Cardiac fibroblast (primary cell): ENCODE results near the gene JMJD1C.

ENCODE experiments used
- DNase-seq, 2 donors: peaks; one replicate each; pipeline versions ENCODE4 v3.0.0 to v3.0.0-alpha.2; 2010; ENCODE audit warnings: low read depth in 2 of 2
- H3K4me3 ChIP-seq, 2 donors: replicated peaks in 1 of 2; 1 replicate in 1 of 2; 2 replicates in 1 of 2; pipeline ENCODE4 v1.5.1; 2011; ENCODE audit warnings: low read depth in 2 of 2, low read length in 2 of 2, mild to moderate bottlenecking in 2 of 2, moderate library complexity in 1 of 2
- TF ChIP-seq, protein P1 (sequence below): IDR thresholded peaks from one replicate; pipeline ENCODE4 v1.5.1; 2011; ENCODE audit warnings: low read depth, mild to moderate bottlenecking, low read length, inconsistent platforms

The JMJD1C gene, protein sequence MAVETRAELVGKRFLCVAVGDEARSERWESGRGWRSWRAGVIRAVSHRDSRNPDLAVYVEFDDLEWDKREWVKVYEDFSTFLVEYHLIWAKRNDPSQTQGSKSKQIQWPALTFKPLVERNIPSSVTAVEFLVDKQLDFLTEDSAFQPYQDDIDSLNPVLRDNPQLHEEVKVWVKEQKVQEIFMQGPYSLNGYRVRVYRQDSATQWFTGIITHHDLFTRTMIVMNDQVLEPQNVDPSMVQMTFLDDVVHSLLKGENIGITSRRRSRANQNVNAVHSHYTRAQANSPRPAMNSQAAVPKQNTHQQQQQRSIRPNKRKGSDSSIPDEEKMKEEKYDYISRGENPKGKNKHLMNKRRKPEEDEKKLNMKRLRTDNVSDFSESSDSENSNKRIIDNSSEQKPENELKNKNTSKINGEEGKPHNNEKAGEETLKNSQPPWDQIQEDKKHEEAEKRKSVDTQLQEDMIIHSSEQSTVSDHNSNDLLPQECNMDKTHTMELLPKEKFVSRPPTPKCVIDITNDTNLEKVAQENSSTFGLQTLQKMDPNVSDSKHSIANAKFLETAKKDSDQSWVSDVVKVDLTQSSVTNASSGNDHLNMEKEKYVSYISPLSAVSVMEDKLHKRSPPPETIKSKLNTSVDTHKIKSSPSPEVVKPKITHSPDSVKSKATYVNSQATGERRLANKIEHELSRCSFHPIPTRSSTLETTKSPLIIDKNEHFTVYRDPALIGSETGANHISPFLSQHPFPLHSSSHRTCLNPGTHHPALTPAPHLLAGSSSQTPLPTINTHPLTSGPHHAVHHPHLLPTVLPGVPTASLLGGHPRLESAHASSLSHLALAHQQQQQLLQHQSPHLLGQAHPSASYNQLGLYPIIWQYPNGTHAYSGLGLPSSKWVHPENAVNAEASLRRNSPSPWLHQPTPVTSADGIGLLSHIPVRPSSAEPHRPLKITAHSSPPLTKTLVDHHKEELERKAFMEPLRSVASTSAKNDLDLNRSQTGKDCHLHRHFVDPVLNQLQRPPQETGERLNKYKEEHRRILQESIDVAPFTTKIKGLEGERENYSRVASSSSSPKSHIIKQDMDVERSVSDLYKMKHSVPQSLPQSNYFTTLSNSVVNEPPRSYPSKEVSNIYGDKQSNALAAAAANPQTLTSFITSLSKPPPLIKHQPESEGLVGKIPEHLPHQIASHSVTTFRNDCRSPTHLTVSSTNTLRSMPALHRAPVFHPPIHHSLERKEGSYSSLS (N-terminal part only)

DNA sequence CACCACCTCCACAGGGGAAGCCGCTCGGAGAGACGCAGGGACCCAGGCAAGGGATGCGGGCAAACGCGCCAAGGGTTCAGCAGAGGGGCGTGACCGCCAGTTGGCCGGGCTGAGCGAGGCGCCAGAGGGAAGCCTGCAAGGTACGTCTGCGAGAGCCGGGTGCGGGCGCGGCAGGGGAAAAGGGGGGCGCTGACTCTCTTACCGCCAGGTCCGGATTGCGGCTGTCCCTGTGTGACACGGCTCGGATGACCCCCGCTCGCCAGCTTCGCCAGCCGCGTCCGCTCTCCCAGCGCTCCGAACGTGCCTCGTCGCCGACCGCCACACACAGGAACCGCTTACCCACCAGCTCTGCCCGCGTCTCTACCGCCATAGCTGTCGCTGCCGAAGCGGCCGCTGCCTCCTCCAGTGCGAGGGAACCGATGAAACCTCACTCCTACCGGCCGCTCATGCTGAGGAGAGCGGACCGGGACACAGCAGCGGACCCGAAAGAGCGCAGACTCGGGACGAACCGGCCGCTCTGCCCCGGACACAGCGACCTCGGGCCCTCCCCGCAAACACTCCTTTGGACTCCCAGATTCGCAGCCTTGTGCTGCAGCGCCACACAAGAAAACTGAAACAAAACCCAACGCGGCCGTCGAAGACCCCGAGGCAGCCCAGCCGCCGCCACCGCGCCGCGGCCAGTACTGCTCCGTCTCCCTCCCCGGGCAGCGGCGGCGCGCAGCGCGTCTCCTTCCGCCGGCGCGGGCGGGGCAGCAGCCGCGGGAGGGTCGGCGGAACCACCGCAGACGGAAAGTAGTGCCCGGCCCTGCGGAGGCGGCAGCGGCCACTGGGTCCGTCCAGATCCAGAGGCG is at the start of gene JMJD1C:
Gene JMJD1C (minus strand): TSS at position 685 of the 851 bp plus-strand sequence. CDS start 315 bp downstream, at position 370.
- TF ChIP-seq, protein P1, sequence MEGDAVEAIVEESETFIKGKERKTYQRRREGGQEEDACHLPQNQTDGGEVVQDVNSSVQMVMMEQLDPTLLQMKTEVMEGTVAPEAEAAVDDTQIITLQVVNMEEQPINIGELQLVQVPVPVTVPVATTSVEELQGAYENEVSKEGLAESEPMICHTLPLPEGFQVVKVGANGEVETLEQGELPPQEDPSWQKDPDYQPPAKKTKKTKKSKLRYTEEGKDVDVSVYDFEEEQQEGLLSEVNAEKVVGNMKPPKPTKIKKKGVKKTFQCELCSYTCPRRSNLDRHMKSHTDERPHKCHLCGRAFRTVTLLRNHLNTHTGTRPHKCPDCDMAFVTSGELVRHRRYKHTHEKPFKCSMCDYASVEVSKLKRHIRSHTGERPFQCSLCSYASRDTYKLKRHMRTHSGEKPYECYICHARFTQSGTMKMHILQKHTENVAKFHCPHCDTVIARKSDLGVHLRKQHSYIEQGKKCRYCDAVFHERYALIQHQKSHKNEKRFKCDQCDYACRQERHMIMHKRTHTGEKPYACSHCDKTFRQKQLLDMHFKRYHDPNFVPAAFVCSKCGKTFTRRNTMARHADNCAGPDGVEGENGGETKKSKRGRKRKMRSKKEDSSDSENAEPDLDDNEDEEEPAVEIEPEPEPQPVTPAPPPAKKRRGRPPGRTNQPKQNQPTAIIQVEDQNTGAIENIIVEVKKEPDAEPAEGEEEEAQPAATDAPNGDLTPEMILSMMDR: no peak

DNA sequence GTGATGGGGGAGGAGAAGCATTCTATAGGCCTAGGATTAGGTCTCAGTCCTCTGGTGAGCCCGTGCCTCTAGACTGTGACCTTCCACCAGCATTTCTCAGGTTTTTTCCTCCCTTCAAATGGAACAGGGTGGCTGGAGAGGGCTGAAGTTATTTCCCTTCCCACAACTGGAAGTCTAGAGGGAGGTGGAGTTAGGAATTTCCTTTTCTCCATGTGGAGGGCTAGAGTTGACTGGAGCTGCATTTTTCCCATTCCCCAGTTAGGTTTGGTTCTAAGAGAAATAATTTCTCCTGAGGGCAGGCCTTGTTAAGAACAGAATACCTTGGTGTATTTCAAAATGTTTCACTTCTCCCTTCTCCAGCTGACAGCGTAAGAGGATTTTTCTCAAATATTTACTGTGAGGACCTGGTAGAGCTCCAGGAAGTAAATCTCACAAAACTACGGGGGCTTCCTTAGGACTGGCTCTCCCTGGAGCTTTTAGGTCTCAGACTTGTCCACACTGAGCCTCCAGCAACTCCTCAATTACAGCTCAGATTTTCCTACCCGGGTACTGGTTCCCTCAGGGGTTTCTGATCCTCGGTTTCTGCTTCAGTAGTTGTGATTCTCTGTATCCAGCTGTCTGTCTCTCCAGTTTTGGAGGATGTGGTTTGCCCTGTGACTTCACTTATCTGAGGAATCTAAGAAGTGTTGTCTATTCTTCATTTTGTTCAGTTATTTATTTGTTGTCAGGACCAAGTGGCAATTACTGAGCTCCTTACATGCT is 49.4 kb upstream of the JMJD1C start:
- no peak overlapping the region for H3K4me3 ChIP-seq
- TF ChIP-seq, protein P1: no peak
- peak; percentile 57 to 78 for DNase-seq

More for the DNA sequence above, at the start of gene JMJD1C:
- H3K4me3 ChIP-seq: peak within 1 kb of the TSS; percentile 85 to 91
- DNase-seq: peak; percentile 80 to 94

DNA sequence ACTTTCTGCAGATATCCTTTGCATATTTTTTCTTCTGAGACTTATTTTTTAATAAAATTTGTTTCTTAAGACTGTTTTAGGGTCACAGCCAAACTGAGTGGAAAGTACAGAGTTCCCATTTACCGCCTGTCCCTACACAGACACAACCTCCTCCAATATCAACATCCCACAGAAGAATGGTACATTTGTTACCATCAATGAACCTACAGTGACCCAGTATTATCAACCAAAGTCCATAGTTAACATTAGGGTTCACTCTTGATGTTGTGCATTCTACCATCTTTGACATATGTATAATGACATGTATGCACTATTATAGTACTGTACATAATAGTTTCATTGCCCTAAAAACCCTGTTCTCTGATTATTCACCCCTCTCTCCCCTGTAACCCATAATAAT is 40.8 kb upstream of the JMJD1C start:
- DNase-seq: no peak
- H3K4me3 ChIP-seq: no peak overlapping the region
- TF ChIP-seq, protein P1: no peak

DNA sequence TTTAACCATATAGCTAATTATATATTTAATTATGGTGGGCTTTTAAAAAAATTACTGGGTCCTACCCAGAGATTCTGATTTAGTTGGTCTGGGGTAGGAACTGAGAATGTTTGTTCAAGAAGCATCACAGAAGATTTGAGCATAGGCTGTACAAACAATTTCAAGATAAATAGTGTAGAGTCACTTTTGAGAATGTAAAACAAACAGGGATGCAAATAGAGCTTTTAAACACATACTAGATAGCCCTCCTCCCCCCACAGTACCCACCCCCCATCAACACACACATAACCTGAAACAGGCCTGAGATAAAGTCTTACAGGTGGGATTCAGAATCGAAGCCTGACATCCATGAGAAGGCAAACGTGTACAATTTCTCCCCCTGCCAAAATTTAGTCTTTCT is 39.8 kb upstream of the JMJD1C start:
- TF ChIP-seq, protein P1: no peak
- no peak overlapping the region for H3K4me3 ChIP-seq
- DNase-seq: no peak

DNA sequence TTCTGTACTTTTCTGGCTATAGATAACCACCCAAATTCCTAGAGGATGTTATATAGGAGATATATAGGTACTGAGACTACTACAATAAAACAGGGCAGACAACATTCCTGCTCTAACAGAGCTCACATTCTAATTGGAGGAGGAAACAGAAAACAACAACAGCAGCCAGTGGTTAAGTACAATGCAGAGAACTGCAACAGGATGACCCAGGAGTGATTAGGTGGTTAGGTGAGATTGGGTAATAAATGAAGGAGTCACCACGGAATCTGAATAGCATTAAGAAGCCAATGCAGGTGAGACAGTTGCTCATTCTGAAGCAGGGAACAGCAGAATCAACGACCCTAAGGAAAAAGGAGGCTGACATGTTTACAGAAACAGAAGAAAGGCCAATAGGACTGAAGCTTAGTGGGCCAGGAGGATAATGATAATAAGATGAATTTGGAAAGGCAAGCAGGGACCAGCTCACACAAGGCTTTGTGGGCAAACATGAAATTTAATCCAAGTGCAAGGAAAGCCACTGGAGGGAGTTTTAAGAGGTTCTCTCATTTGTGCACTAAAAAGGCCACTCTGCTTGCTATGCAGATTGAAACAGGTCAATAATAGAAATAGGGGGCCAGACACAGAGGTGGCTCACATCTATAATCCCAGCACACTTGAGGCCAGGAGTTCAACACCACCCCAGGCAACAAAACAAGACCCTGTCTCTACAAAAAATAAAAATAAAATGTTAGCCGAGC is 38.5 kb upstream of the JMJD1C start:
- no peak overlapping the region for H3K4me3 ChIP-seq
- no peak for DNase-seq
- TF ChIP-seq, protein P1: no peak
